ENCODE measurements around the gene TRPV6.

- TF ChIP-seq CTCF (conservative IDR thresholded peaks at IDR 0.05; ENCODE audit: low read depth, low read length) (no peak), ELK1 (IDR thresholded peaks at IDR 0.05; ENCODE audit: borderline replicate concordance, low read depth, low read length) (no peak), POLR2A (IDR thresholded peaks at IDR 0.05; ENCODE audit: low read depth, low read length) (no peak), MAZ (IDR thresholded peaks at IDR 0.05; ENCODE audit: borderline replicate concordance, low read depth, low read length) (no peak), USF2 (IDR thresholded peaks at IDR 0.05; ENCODE audit: low read depth, low read length) (no peak), CEBPB (IDR thresholded peaks at IDR 0.05; ENCODE audit: low read depth, low read length) (no peak), FOS (IDR thresholded peaks at IDR 0.05; ENCODE audit: low read depth, low read length) (no peak)
These were observed 7.4 kb upstream of the TRPV6 start for GRCh38 chr7:142892951-142893350.
